ENCODE results near the gene RIOK1.

The RIOK1 gene

DNA sequence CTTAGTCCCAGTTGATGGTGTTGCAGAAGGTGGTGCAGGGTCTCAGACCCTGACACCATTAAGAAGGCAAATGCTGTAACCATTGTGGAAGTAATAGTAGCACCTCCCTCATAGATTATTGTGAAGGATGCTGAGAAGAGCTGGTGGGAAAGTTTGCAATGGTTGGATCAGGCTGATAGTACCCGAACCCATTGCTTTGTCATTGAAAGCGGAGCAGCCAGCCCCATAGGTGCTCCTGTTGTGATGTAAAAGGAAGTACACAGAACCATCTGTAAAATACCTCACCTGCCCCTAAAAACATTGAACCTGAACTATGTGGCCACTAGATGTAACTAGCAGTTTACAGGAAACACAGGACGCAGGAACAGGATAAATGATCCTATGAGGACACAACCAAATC is 31.5 kb downstream of the RIOK1 start:
- H3K4me3 ChIP-seq (ENCODE audit: low read depth in 1 of 2, low read length in 2 of 2): no peak overlapping the region
- H3K9me3 ChIP-seq (ENCODE audit: control insufficient read depth in 1 of 2, low read length in 2 of 2): no peaks in the 10 kb centered on the region
- H3K36me3 ChIP-seq (ENCODE audit: control insufficient read depth in 1 of 2, insufficient read depth in 2 of 2, low read length in 2 of 2): peaks cover 5 to 23% of the 10 kb centered on the region in 2 donors
- H3K27ac ChIP-seq (ENCODE audit: low read depth, low read length): no peak overlapping the region
- H3K27me3 ChIP-seq (ENCODE audit: control insufficient read depth in 1 of 2, insufficient read depth in 2 of 2, low read length in 2 of 2): no peaks in the 10 kb centered on the region
- H3K4me1 ChIP-seq (ENCODE audit: control insufficient read depth in 1 of 2, insufficient read depth in 2 of 2, low read length in 2 of 2): peaks cover 0 to 5% of the 10 kb centered on the region in 2 donors
- H3K9ac ChIP-seq (ENCODE audit: low read depth in 1 of 2, low read length in 2 of 2): no peak overlapping the region

DNA sequence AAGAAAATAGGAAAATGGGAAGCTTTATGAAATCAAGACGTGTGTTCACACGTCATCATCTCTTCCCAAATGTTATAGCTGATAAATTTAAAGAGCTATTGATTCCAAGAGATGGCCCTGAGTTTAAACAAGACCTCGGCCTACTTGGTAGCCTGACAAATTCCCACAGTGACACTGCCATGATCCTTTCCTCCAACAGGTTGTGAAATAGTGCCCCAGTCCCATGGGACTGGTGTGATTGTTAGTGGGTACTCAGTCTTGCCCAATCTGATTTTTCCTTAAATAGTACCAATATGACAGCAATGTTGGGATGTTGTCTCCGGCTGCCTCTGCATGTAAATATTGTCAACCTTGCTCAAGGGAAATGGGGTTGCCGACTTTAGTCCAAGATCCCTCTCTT is 34.5 kb downstream of the RIOK1 start:
- Histone ChIP-seq H3K27me3 (ENCODE audit: control insufficient read depth in 1 of 2, insufficient read depth in 2 of 2, low read length in 2 of 2) (no peaks in the 10 kb centered on the region), H3K4me3 (ENCODE audit: low read depth in 1 of 2, low read length in 2 of 2) (no peak overlapping the region), H3K36me3 (ENCODE audit: control insufficient read depth in 1 of 2, insufficient read depth in 2 of 2, low read length in 2 of 2) (peaks cover 4 to 5% of the 10 kb centered on the region in 2 donors), H3K4me1 (ENCODE audit: control insufficient read depth in 1 of 2, insufficient read depth in 2 of 2, low read length in 2 of 2) (peaks cover 0 to 3% of the 10 kb centered on the region in 2 donors), H3K9me3 (ENCODE audit: control insufficient read depth in 1 of 2, low read length in 2 of 2) (no peaks in the 10 kb centered on the region), H3K9ac (ENCODE audit: low read depth in 1 of 2, low read length in 2 of 2) (no peak overlapping the region), H3K27ac (ENCODE audit: low read depth, low read length) (no peak overlapping the region)

DNA sequence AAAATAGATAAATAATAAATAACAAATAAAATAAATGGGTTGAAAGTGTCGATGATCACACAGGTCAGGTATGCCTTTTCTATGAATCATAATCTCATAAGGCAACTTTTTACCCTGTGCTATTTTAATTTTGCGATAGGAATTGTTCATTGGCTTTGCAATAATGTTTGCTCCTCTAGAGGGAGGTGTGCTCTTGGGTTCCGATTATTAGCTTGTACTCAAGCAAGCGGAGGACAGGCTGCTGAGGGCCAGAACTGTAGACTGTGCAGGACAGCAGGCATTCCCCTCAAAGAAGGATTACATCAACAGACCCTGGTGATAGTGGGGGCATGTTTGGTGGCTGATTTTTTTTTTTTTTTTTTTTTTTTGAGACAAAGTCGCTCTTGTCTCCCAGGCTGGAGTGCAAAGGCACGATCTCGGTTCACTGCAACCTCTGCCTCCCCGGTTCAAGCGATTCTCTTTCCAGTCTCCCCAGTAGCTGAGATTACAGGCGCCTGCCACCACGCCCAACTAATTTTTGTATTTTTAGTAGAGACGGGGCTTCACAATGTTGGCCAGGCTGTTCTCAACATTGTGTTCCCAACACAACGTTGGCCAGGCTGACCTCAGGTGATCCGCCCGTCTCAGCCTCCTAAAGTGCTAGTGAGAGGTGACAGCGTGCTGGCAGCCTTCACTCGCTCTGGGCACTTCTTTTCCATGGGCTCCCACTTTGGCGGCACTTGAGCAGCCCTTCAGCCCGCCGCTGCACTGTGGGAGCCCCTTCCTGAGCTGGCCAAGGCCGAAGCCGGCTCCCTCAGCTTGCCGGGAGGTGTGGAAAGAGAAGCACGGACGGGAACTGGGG is 35.6 kb downstream of the RIOK1 start:
- H3K27me3 ChIP-seq (ENCODE audit: control insufficient read depth in 1 of 2, insufficient read depth in 2 of 2, low read length in 2 of 2): no peaks in the 10 kb centered on the region
- no peak overlapping the region for H3K9ac ChIP-seq (ENCODE audit: low read depth in 1 of 2, low read length in 2 of 2)
- no peak overlapping the region for H3K4me3 ChIP-seq (ENCODE audit: low read depth in 1 of 2, low read length in 2 of 2)
- no peaks in the 10 kb centered on the region for H3K4me1 ChIP-seq (ENCODE audit: control insufficient read depth in 1 of 2, insufficient read depth in 2 of 2, low read length in 2 of 2)
- H3K9me3 ChIP-seq (ENCODE audit: control insufficient read depth in 1 of 2, low read length in 2 of 2): no peaks in the 10 kb centered on the region
- H3K36me3 ChIP-seq (ENCODE audit: control insufficient read depth in 1 of 2, insufficient read depth in 2 of 2, low read length in 2 of 2): peaks cover 0 to 5% of the 10 kb centered on the region in 2 donors
- no peak overlapping the region for H3K27ac ChIP-seq (ENCODE audit: low read depth, low read length)

DNA sequence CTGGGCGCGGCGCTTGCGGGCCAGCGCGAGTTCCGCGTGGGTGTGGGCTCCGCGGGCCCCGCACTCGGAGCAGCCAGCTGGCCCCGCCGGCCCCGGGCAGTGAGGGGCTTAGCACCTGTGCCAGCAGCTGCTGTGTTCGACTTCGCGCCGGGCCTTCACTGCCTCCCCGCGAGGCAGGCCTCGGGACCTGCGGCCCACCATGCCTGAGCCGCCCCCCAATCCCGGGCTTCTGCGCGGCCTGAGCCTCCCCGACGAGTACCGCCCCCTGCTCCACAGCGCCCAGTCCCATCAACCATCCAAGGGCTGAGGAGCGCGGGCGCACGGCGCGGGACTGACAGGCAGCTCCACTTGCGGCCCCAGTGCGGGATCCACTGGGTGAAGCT is 36.2 kb downstream of the RIOK1 start:
- Histone ChIP-seq H3K36me3 (ENCODE audit: control insufficient read depth in 1 of 2, insufficient read depth in 2 of 2, low read length in 2 of 2) (peaks cover 0 to under 1% of the 10 kb centered on the region in 2 donors), H3K4me1 (ENCODE audit: control insufficient read depth in 1 of 2, insufficient read depth in 2 of 2, low read length in 2 of 2) (no peaks in the 10 kb centered on the region), H3K9ac (ENCODE audit: low read depth in 1 of 2, low read length in 2 of 2) (no peak overlapping the region), H3K27ac (ENCODE audit: low read depth, low read length) (no peak overlapping the region), H3K27me3 (ENCODE audit: control insufficient read depth in 1 of 2, insufficient read depth in 2 of 2, low read length in 2 of 2) (no peaks in the 10 kb centered on the region), H3K4me3 (ENCODE audit: low read depth in 1 of 2, low read length in 2 of 2) (no peak overlapping the region), H3K9me3 (ENCODE audit: control insufficient read depth in 1 of 2, low read length in 2 of 2) (no peaks in the 10 kb centered on the region)

DNA sequence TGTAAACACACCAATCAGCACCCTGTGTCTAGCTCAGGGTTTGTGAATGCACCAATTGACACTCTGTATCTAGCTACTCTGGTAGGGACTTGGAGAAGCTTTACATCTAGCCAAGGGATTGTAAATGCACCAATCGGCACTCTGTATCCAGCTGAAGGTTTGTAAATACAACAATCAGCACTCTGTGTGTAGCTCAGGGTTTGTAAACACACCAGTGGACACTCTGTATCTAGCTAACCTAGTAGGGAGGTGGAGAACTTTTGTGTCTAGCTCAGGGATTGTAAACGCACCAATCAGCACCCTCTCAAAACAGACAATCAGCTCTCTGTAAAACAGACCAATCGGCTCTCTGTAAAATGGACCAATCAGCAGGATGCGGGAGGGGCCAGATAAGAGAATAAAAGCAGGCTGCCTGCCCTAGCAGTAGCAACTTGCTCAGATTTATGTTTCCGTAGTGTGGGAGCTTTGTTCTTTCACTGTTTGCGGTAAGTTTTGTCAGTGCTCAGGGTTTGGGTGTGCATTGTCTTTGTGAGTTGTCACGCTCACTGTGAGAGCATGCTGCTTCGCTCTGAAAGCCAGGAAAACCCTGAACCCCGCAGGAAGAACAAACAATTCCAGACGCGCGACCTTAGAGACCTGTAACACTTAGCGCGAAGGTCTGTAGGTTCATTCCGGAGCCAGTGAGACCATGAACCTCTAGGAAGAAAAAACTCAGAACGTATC is 37.0 kb downstream of the RIOK1 start:
- H3K9ac ChIP-seq (ENCODE audit: low read depth in 1 of 2, low read length in 2 of 2): no peak overlapping the region
- no peaks in the 10 kb centered on the region for H3K36me3 ChIP-seq (ENCODE audit: control insufficient read depth in 1 of 2, insufficient read depth in 2 of 2, low read length in 2 of 2)
- H3K27me3 ChIP-seq (ENCODE audit: control insufficient read depth in 1 of 2, insufficient read depth in 2 of 2, low read length in 2 of 2): no peaks in the 10 kb centered on the region
- no peaks in the 10 kb centered on the region for H3K9me3 ChIP-seq (ENCODE audit: control insufficient read depth in 1 of 2, low read length in 2 of 2)
- no peak overlapping the region for H3K27ac ChIP-seq (ENCODE audit: low read depth, low read length)
- H3K4me1 ChIP-seq (ENCODE audit: control insufficient read depth in 1 of 2, insufficient read depth in 2 of 2, low read length in 2 of 2): no peaks in the 10 kb centered on the region
- no peak overlapping the region for H3K4me3 ChIP-seq (ENCODE audit: low read depth in 1 of 2, low read length in 2 of 2)

DNA sequence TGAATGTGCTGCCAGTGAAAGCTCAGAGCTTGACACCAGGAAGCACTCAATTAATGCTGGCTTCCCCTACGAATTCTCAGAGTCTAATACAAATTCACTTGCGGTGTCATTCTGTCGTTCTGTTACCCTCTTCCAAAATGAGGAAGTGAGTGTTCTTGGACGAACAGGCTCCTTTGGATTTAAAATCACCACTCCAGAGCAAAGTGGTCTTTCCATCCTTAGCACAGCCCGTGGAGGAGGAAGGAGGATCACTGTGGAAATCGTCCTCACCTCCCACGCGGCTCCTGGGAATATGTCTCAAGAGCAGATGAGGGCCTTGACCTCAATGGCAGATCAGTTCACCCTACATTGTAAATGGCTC is 41.7 kb downstream of the RIOK1 start:
- no peaks in the 10 kb centered on the region for H3K4me1 ChIP-seq (ENCODE audit: control insufficient read depth in 1 of 2, insufficient read depth in 2 of 2, low read length in 2 of 2)
- no peak overlapping the region for H3K4me3 ChIP-seq (ENCODE audit: low read depth in 1 of 2, low read length in 2 of 2)
- no peaks in the 10 kb centered on the region for H3K36me3 ChIP-seq (ENCODE audit: control insufficient read depth in 1 of 2, insufficient read depth in 2 of 2, low read length in 2 of 2)
- no peaks in the 10 kb centered on the region for H3K27me3 ChIP-seq (ENCODE audit: control insufficient read depth in 1 of 2, insufficient read depth in 2 of 2, low read length in 2 of 2)
- H3K9me3 ChIP-seq (ENCODE audit: control insufficient read depth in 1 of 2, low read length in 2 of 2): no peaks in the 10 kb centered on the region
- no peak overlapping the region for H3K9ac ChIP-seq (ENCODE audit: low read depth in 1 of 2, low read length in 2 of 2)
- H3K27ac ChIP-seq (ENCODE audit: low read depth, low read length): no peak overlapping the region

DNA sequence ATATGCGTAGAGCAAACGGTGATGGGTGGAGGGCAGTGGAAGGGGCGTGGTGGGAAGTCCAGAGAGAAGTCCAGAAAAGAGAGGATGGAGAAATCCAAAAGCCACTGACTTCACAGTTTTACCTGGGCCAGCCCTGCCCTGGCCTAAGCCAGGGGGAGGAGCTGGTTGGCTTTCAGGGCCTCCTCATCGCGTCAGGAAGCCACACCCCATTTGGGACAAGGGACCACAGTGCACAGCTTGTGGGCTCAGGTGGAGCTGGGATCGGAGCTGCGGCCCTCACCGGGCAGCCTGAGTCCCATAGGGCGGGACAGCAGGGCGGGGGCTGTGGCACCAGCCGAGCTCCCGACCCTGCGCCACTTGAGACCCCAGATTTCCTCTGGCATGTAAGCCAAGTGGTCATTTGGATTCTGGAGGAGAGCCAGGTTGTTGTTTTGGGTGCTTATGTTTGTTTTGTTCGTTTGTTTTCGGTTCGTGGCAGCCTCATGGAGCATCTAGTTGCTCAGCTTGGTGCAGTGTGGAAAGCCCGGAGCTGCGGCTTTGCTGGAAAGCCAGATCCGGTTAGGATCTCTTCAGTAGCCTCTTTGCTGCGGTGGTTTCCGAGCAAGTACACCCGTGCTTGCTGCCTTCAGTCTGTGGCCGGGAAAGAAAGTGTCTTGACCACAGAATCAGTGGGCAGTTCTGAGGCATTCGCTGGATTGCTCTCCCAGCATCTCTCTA is 42.2 kb downstream of the RIOK1 start:
- Histone ChIP-seq H3K27me3 (ENCODE audit: control insufficient read depth in 1 of 2, insufficient read depth in 2 of 2, low read length in 2 of 2) (no peaks in the 10 kb centered on the region), H3K36me3 (ENCODE audit: control insufficient read depth in 1 of 2, insufficient read depth in 2 of 2, low read length in 2 of 2) (no peaks in the 10 kb centered on the region), H3K9me3 (ENCODE audit: control insufficient read depth in 1 of 2, low read length in 2 of 2) (no peaks in the 10 kb centered on the region), H3K4me1 (ENCODE audit: control insufficient read depth in 1 of 2, insufficient read depth in 2 of 2, low read length in 2 of 2) (no peaks in the 10 kb centered on the region), H3K9ac (ENCODE audit: low read depth in 1 of 2, low read length in 2 of 2) (no peak overlapping the region), H3K4me3 (ENCODE audit: low read depth in 1 of 2, low read length in 2 of 2) (no peak overlapping the region), H3K27ac (ENCODE audit: low read depth, low read length) (no peak overlapping the region)

DNA sequence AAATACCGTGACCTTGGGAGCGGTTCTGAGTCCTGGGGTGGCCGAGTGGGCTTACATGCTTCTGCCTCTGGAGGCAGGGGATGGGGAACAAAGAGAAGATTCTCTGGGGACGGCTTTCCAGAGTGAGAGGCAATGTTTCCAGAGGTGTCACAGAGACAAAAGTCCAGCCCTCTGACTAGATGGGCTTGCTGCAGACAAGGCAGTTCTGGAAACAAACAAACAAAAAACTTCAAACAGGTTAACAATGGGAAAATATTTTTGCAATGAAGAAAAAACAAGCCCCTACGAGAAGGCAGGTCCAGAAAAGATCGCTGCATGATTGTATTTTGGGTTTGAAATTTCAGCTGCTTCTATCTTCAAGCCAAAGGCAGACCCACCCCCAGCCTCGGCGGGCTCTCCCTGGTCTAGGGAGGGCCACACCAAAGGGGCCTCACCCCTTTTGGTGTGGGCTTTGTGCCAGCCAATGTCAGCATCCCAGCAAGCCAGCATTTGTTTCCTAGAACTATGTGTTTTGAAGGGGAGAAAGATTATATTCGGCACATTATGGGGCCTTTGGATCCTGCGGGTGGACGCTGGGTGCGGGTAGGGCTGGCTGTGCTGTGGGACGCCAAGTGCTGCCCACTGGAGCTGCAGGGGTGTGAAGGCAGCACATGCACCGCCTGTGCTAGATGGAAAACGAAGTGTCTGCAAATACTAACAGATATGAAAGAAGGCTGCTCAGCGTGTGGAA is 42.9 kb downstream of the RIOK1 start:
- Histone ChIP-seq H3K9ac (ENCODE audit: low read depth in 1 of 2, low read length in 2 of 2) (no peak overlapping the region), H3K9me3 (ENCODE audit: control insufficient read depth in 1 of 2, low read length in 2 of 2) (no peaks in the 10 kb centered on the region), H3K27ac (ENCODE audit: low read depth, low read length) (no peak overlapping the region), H3K4me1 (ENCODE audit: control insufficient read depth in 1 of 2, insufficient read depth in 2 of 2, low read length in 2 of 2) (no peaks in the 10 kb centered on the region), H3K36me3 (ENCODE audit: control insufficient read depth in 1 of 2, insufficient read depth in 2 of 2, low read length in 2 of 2) (no peaks in the 10 kb centered on the region), H3K27me3 (ENCODE audit: control insufficient read depth in 1 of 2, insufficient read depth in 2 of 2, low read length in 2 of 2) (no peaks in the 10 kb centered on the region), H3K4me3 (ENCODE audit: low read depth in 1 of 2, low read length in 2 of 2) (no peak overlapping the region)

DNA sequence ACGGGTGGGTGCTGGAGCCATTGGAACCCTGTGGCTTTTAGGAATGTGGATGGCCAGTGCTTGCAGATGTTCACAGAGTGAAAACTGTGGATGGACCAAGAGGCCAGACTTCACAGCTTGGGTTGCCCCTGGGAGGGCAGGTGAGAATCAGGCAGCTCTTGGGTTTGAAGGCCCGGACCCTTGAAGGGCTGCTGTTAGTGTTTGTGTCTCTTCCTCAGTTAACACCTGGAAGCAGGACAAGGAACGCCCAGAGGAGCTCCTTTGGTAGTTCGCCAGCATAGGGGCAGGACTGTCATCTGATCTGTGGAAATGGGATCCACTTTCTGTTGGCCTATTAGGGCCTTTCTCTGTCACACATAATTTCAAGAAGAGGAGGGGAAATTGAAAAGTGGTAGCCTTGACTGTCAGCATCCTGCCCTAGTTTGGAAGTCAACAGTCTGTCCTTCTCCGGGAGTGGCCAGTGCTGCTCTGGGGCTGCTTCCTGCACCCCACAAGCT is 43.6 kb downstream of the RIOK1 start:
- no peak overlapping the region for H3K4me3 ChIP-seq (ENCODE audit: low read depth in 1 of 2, low read length in 2 of 2)
- no peaks in the 10 kb centered on the region for H3K36me3 ChIP-seq (ENCODE audit: control insufficient read depth in 1 of 2, insufficient read depth in 2 of 2, low read length in 2 of 2)
- H3K27ac ChIP-seq (ENCODE audit: low read depth, low read length): no peak overlapping the region
- no peak overlapping the region for H3K9ac ChIP-seq (ENCODE audit: low read depth in 1 of 2, low read length in 2 of 2)
- no peaks in the 10 kb centered on the region for H3K27me3 ChIP-seq (ENCODE audit: control insufficient read depth in 1 of 2, insufficient read depth in 2 of 2, low read length in 2 of 2)
- no peaks in the 10 kb centered on the region for H3K4me1 ChIP-seq (ENCODE audit: control insufficient read depth in 1 of 2, insufficient read depth in 2 of 2, low read length in 2 of 2)
- H3K9me3 ChIP-seq (ENCODE audit: control insufficient read depth in 1 of 2, low read length in 2 of 2): no peaks in the 10 kb centered on the region

Data from duodenal mucosa (tissue), 2 donors.